B cell (primary cell): ENCODE results near the gene HAT1.

ENCODE experiments used
- CTCF ChIP-seq: fragments of 200-600 bp; IDR thresholded peaks from one replicate; pipeline ENCODE4 v1.8.0; 2022; ENCODE audit warnings: antibody characterized with exemption, mild to moderate bottlenecking
- EZH2 ChIP-seq: IDR thresholded peaks from 2 replicates; pipeline ENCODE4 v1.6.1; 2012; ENCODE audit warnings: borderline replicate concordance, low read depth, mild to moderate bottlenecking, moderate library complexity, low read length; ENCODE audit not compliant: insufficient read depth, poor library complexity, severe bottlenecking

GRCh38 chr2:171913517-171913916 lies 8.7 kb upstream of the HAT1 start:
- TF ChIP-seq EZH2 (no peak), CTCF (no peak)
